ENCODE results near the gene TCEAL7.

The TCEAL7 gene

GRCh38 chrX:103369479-103369878 lies 39.4 kb downstream of the TCEAL7 start:
- DNase-seq = no peak

GRCh38 chrX:103372886-103373285 lies 42.8 kb downstream of the TCEAL7 start:
- no peak for DNase-seq

- DNase-seq = no peak
Observed at GRCh38 chrX:103373581-103373980, 43.5 kb downstream of the TCEAL7 start.

GRCh38 chrX:103376118-103376978 lies 46.3 kb downstream of the TCEAL7 start, which contains the start of gene BEX3:
Gene BEX3, plus strand, starts transcription at chrX:103376538. Its CDS starts 984 bp downstream, at chrX:103377522.
- DNase-seq = peak; percentile 20

GRCh38 chrX:103376979-103377324 lies 46.9 kb downstream of the TCEAL7 start:
- DNase-seq = no peak

- DNase-seq = no peak
Observed at GRCh38 chrX:103378990-103379389, 49.0 kb downstream of the TCEAL7 start.
